ENCODE data around the gene KCNIP1. TPM values are rescaled to one million over a fixed set of nuclear protein-coding genes. Genes with fewer than 3 reads are reported as not detected.

KCNIP1 gene
- total RNA-seq, 1 donor from 2014 or later = 12.6 TPM

DNA sequence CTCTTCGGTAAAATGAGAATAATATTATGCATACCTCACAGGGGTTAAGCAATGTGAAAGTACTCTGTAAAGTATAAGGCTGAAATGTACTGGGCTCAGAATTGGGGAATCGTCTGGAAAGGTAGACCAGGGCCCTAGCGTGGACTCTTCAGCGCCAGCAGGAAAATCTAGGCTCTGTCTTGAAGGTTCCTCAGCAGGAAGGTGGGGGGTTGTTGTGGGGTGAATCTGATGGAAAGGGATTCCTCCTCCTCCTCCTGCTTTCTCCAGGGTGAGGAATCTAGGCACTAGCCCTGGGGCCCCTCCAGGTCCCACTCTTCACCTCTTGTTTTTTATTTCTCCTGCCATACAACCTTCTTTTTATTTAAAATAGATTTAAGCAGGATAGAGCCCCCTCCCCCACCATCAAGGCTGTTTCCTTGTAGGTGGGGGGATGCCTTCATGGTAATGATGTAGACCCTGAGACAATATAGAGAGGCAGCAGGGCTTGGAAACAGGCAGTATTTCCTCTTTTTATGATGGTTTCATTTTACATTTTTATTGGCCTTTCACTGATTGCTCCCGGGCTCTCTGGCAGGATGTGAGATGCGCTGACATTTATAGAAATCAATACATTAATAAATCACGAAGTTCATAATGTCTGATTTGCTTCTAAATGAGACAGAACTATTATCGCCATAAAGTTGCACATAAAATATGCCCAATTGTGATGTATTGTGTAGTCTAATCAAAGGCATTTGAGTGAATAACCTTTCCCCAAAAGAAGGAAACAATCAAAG is 200.8 kb downstream of the KCNIP1 start:
- TF ChIP-seq CTCF (IDR thresholded peaks at IDR 0.05) = no peak
- Mint-ChIP-seq H3K4me1 (ENCODE audit: unreplicated experiment) (no peaks in the 10 kb centered on the region), H3K9me3 (ENCODE audit: unreplicated experiment) (peaks cover 7% of the 10 kb centered on the region), H3K4me3 (ENCODE audit: unreplicated experiment) (no peak overlapping the region), H3K36me3 (ENCODE audit: unreplicated experiment) (no peaks in the 10 kb centered on the region), H3K27ac (ENCODE audit: unreplicated experiment) (no peak overlapping the region), H3K27me3 (ENCODE audit: unreplicated experiment) (peaks cover 60% of the 10 kb centered on the region)
- DNase-seq (ENCODE audit: extremely low spot score, unreplicated experiment) = peak; percentile 27

GRCh38 chr5:170709640-170710039 is 205.8 kb downstream of the KCNIP1 start:
- no peak for TF ChIP-seq CTCF (IDR thresholded peaks at IDR 0.05)
- H3K36me3 Mint-ChIP-seq (ENCODE audit: unreplicated experiment) = no peaks in the 10 kb centered on the region
- peaks cover 16% of the 10 kb centered on the region for H3K9me3 Mint-ChIP-seq (ENCODE audit: unreplicated experiment)
- H3K27ac Mint-ChIP-seq (ENCODE audit: unreplicated experiment) = no peak overlapping the region
- H3K4me1 Mint-ChIP-seq (ENCODE audit: unreplicated experiment) = no peaks in the 10 kb centered on the region
- DNase-seq (ENCODE audit: extremely low spot score, unreplicated experiment) = no peak
- H3K27me3 Mint-ChIP-seq (ENCODE audit: unreplicated experiment) = peaks cover 43% of the 10 kb centered on the region
- no peak overlapping the region for H3K4me3 Mint-ChIP-seq (ENCODE audit: unreplicated experiment)

- no peak for TF ChIP-seq CTCF (IDR thresholded peaks at IDR 0.05)
- Mint-ChIP-seq H3K4me1 (ENCODE audit: unreplicated experiment) (no peaks in the 10 kb centered on the region), H3K4me3 (ENCODE audit: unreplicated experiment) (no peak overlapping the region), H3K27me3 (ENCODE audit: unreplicated experiment) (peaks cover 46% of the 10 kb centered on the region), H3K27ac (ENCODE audit: unreplicated experiment) (no peak overlapping the region), H3K36me3 (ENCODE audit: unreplicated experiment) (no peaks in the 10 kb centered on the region), H3K9me3 (ENCODE audit: unreplicated experiment) (peaks cover 16% of the 10 kb centered on the region)
- DNase-seq (ENCODE audit: extremely low spot score, unreplicated experiment) = no peak
These were observed 207.5 kb downstream of the KCNIP1 start for GRCh38 chr5:170711300-170711699.

GRCh38 chr5:170715141-170715540 is 211.3 kb downstream of the KCNIP1 start:
- Mint-ChIP-seq H3K36me3 (ENCODE audit: unreplicated experiment) (no peaks in the 10 kb centered on the region), H3K9me3 (ENCODE audit: unreplicated experiment) (peaks cover 7% of the 10 kb centered on the region), H3K27me3 (ENCODE audit: unreplicated experiment) (peaks cover 47% of the 10 kb centered on the region), H3K4me3 (ENCODE audit: unreplicated experiment) (no peak overlapping the region), H3K4me1 (ENCODE audit: unreplicated experiment) (no peaks in the 10 kb centered on the region), H3K27ac (ENCODE audit: unreplicated experiment) (no peak overlapping the region)
- no peak for TF ChIP-seq CTCF (IDR thresholded peaks at IDR 0.05)
- no peak for DNase-seq (ENCODE audit: extremely low spot score, unreplicated experiment)

DNA sequence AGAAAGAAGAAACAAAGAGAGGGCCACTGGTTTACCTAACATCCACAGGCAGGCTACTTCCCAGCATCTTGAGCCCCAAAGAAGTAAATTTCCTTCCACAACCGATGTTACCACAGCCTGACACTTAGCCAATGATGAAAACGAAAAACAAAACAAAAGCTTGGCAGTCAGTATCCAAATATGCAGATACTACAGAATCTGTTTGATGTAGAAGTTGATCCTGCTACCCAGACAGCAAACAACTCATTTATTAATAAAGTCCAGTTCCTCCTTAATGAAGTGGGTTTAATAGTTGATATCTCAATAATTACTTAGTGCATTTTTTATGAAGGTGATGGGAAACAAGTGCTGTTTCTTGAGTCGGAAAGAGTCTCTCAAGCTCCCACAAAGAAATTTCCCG is 212.6 kb downstream of the KCNIP1 start:
- Mint-ChIP-seq H3K27me3 (ENCODE audit: unreplicated experiment) (peaks cover 47% of the 10 kb centered on the region), H3K36me3 (ENCODE audit: unreplicated experiment) (peaks cover 1% of the 10 kb centered on the region), H3K9me3 (ENCODE audit: unreplicated experiment) (peaks cover under 1% of the 10 kb centered on the region), H3K4me1 (ENCODE audit: unreplicated experiment) (no peaks in the 10 kb centered on the region), H3K27ac (ENCODE audit: unreplicated experiment) (no peak overlapping the region), H3K4me3 (ENCODE audit: unreplicated experiment) (no peak overlapping the region)
- TF ChIP-seq CTCF (IDR thresholded peaks at IDR 0.05) = no peak
- no peak for DNase-seq (ENCODE audit: extremely low spot score, unreplicated experiment)

Data from osteocyte (in vitro differentiated cells).